OCI-LY3 (cell line): ENCODE measurements around the gene CDK5RAP3.

ENCODE experiments used
- H2AFZ ChIP-seq: fragments of 200-600, 300-600 bp; shearing (Covaris generic); 2 replicates; pipeline ENCODE4 v1.6.0; 2014; ENCODE audit warnings: antibody characterized with exemption, low read depth, low read length
- H3K27ac ChIP-seq: fragments of 200-600, 300-600 bp; sonication (generic); 2 replicates; pipeline ENCODE4 v1.5.1; 2014; ENCODE audit warnings: mild to moderate bottlenecking, low read length, moderate library complexity, mixed read lengths
- H3K27me3 ChIP-seq: fragments of 200-600, 300-600 bp; sonication (generic); 2 replicates; pipeline ENCODE4 v1.6.1; 2014; ENCODE audit warnings: low read depth, low read length, mixed read lengths
- H3K36me3 ChIP-seq: fragments of 200-600, 300-600 bp; sonication (generic); replicated peaks from 2 replicates; pipeline ENCODE3; 2014; ENCODE audit warnings: low read depth, low read length, mixed read lengths
- H3K4me1 ChIP-seq: fragments of 300-600, 200-600 bp; sonication (generic); 2 replicates; pipeline ENCODE4 v1.6.1; 2014; ENCODE audit warnings: low read length, mixed read lengths
- H3K4me2 ChIP-seq: fragments of 200-600, 300-600 bp; sonication (generic); 2 replicates; pipeline ENCODE4 v1.6.1; 2014; ENCODE audit warnings: low read length, mixed read lengths
- H3K4me3 ChIP-seq: fragments of 300-600, 200-600 bp; sonication (generic); 2 replicates; pipeline ENCODE4 v1.5.1; 2014; ENCODE audit warnings: antibody characterized with exemption, mild to moderate bottlenecking, low read length, moderate library complexity
- H3K79me2 ChIP-seq: fragments of 300-600, 200-600 bp; shearing (Covaris generic); 2 replicates; pipeline ENCODE4 v1.6.1; 2014; ENCODE audit warnings: mild to moderate bottlenecking, low read length, mixed read lengths
- H3K9ac ChIP-seq: fragments of 300-600, 200-600 bp; shearing (Covaris generic); 2 replicates; pipeline ENCODE4 v1.6.0; 2014; ENCODE audit warnings: mild to moderate bottlenecking, low read length, moderate library complexity
- H3K9me3 ChIP-seq: fragments of 200-600, 300-600 bp; shearing (Covaris generic); 2 replicates; pipeline ENCODE4 v1.6.1; 2014; ENCODE audit warnings: low read length, mixed read lengths; ENCODE audit not compliant: insufficient read depth
- H4K20me1 ChIP-seq: fragments of 200-600, 300-600 bp; sonication (generic); 2 replicates; pipeline ENCODE4 v1.6.1; 2016; ENCODE audit warnings: low read length, mixed read lengths; ENCODE audit not compliant: insufficient read depth
- EZH2phosphoT487 ChIP-seq: fragments of 200-600 bp; shearing (Covaris generic); IDR thresholded peaks from 2 replicates; pipeline ENCODE4 v1.6.1; 2018; ENCODE audit warnings: antibody characterized with exemption, mixed run types, low read depth
- TF ChIP-seq, protein P1 (sequence below): fragments of 200-600, 300-600 bp; sonication (generic); IDR thresholded peaks from 2 replicates; pipeline ENCODE4 v1.5.1; 2014; ENCODE audit warnings: antibody characterized with exemption, low read length, low read depth

Gene CDK5RAP3

GRCh38 chr17:47970725-47971499 lies at the start of gene CDK5RAP3:
TSS of gene CDK5RAP3 (plus strand) at chr17:47971113. CDS start at chr17:47971147, 34 bp downstream.
- Histone ChIP-seq H3K27ac (peak within 1 kb of the TSS; percentile 45), H2AFZ (peak within 1 kb of the TSS; percentile 89), H3K9me3 (no peaks in the 10 kb centered on the region), H4K20me1 (no peaks in the 10 kb centered on the region), H3K9ac (peak within 1 kb of the TSS; percentile 91), H3K4me1 (peaks cover 17% of the 10 kb centered on the region), H3K4me3 (peak within 1 kb of the TSS; percentile 93), H3K36me3 (peaks cover 21% of the 10 kb centered on the region), H3K27me3 (no peaks in the 10 kb centered on the region), H3K4me2 (peak within 1 kb of the TSS; percentile 96), H3K79me2 (peaks cover 18% of the 10 kb centered on the region)
- TF ChIP-seq EZH2phosphoT487, result no peak
- TF ChIP-seq, protein P1, sequence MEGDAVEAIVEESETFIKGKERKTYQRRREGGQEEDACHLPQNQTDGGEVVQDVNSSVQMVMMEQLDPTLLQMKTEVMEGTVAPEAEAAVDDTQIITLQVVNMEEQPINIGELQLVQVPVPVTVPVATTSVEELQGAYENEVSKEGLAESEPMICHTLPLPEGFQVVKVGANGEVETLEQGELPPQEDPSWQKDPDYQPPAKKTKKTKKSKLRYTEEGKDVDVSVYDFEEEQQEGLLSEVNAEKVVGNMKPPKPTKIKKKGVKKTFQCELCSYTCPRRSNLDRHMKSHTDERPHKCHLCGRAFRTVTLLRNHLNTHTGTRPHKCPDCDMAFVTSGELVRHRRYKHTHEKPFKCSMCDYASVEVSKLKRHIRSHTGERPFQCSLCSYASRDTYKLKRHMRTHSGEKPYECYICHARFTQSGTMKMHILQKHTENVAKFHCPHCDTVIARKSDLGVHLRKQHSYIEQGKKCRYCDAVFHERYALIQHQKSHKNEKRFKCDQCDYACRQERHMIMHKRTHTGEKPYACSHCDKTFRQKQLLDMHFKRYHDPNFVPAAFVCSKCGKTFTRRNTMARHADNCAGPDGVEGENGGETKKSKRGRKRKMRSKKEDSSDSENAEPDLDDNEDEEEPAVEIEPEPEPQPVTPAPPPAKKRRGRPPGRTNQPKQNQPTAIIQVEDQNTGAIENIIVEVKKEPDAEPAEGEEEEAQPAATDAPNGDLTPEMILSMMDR, result peak; percentile 67

DNA sequence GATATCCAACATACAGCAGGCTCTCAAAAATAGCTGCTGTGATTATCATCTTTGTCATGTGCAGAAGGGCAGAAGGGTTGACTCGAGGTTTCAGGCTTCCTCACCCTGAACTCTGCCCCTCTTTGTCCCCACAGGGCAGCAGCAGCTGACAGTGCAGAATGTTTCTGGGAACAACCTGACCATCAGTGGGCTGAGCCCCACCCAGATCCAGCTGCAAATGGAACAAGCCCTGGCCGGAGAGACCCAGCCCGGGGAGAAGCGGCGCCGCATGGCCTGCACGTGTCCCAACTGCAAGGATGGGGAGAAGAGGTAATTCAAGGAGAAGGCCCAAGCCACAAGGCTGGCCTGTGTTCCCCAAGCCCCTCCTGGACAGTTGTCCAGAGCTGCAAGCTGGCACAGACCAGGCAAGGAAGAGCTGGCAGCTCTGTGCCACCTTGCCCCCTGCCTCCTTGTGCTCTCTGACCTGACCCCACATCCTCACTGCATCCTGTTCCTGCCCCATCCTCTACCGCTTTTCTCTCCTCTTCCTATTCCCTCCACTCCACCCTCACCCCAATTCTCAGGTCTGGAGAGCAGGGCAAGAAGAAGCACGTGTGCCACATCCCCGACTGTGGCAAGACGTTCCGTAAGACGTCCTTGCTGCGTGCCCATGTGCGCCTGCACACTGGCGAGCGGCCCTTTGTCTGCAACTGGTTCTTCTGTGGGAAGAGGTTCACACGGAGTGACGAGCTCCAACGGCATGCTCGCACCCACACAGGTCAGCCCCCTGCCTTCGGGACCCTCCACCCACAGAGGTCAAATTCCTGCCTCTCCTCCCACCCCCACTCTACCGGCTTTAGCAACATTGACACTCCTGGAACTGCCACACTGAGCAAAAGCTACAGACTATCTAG lies 45.9 kb upstream of the CDK5RAP3 start:
- Histone ChIP-seq H3K36me3 (peaks cover 19% of the 10 kb centered on the region), H3K27me3 (no peaks in the 10 kb centered on the region), H4K20me1 (no peaks in the 10 kb centered on the region), H3K4me1 (0 out of 2 replicates have a peak, but pooled peaks cover 5% of the 10 kb centered on the region), H3K4me3 (no peak overlapping the region), H3K79me2 (no peaks in the 10 kb centered on the region), H3K27ac (no peak overlapping the region), H3K9me3 (no peaks in the 10 kb centered on the region), H3K9ac (no peak overlapping the region), H2AFZ (no peak overlapping the region), H3K4me2 (no peak overlapping the region)
- TF ChIP-seq EZH2phosphoT487, result no peak
- TF ChIP-seq, protein P1, result no peak

DNA sequence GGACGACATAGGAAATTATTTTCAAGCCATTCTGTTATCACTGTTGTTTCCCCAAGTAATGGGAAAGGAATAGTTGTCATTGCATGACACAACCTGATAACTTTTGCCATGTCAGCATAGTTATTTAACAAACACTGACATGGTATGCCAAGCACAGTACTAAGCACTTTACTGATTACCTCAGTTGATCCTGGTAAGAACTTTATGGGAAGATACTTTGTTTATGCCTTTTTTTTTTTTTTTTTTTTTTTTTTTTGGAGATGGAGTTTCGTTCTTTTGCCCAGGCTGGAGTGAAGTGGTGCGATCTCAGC lies 45.3 kb upstream of the CDK5RAP3 start:
- Histone ChIP-seq H3K4me3 (no peak overlapping the region), H3K27me3 (no peaks in the 10 kb centered on the region), H3K27ac (no peak overlapping the region), H3K4me2 (no peak overlapping the region), H3K4me1 (0 out of 2 replicates have a peak, but pooled peaks cover 5% of the 10 kb centered on the region), H2AFZ (no peak overlapping the region), H3K79me2 (no peaks in the 10 kb centered on the region), H3K9me3 (no peaks in the 10 kb centered on the region), H3K9ac (no peak overlapping the region), H3K36me3 (peaks cover 19% of the 10 kb centered on the region), H4K20me1 (no peaks in the 10 kb centered on the region)
- TF ChIP-seq EZH2phosphoT487, result no peak
- TF ChIP-seq, protein P1, result no peak

DNA sequence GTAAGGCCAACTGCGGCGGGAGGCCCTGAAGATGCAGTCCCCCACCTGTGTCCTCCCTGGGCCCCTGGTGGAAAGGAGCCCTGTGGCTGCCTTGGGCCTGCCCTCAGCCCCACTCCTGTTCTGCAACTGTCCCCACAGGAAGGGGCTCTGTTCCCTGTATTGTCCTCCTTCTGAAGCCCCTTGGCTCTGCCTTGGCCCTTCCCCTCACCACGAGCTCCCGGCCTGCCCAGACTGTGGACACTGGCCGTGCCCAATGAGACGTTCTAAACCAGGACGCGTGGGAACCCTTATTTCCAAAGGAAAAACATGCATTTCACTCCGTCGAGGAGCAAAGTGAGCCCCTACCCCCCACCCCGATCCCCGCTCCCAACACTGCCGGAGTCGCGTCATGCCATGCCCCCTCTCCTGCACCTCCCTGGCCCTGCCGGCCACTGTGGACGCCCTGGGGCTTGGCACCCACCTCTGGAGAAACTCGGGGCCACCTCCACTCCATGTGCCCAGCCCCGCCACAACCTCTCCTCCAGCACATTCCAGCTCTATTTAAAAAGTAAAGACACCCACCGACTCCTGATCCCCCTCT lies 43.0 kb upstream of the CDK5RAP3 start:
- no peak overlapping the region for H3K4me2 ChIP-seq
- no peaks in the 10 kb centered on the region for H4K20me1 ChIP-seq
- no peak overlapping the region for H3K27ac ChIP-seq
- no peak overlapping the region for H3K4me3 ChIP-seq
- H3K9me3 ChIP-seq, result no peaks in the 10 kb centered on the region
- H3K9ac ChIP-seq, result no peak overlapping the region
- 0 out of 2 replicates have a peak, but pooled peaks cover 5% of the 10 kb centered on the region for H3K4me1 ChIP-seq
- TF ChIP-seq, protein P1, result no peak
- TF ChIP-seq EZH2phosphoT487, result no peak
- H3K36me3 ChIP-seq, result peaks cover 21% of the 10 kb centered on the region
- no peaks in the 10 kb centered on the region for H3K27me3 ChIP-seq
- no peak overlapping the region for H2AFZ ChIP-seq
- H3K79me2 ChIP-seq, result no peaks in the 10 kb centered on the region
